A673 (cell line): ENCODE data around the gene PHACTR2. TPM values are rescaled to one million over a fixed set of nuclear protein-coding genes. Genes with fewer than 3 reads are reported as not detected.

Experiments used
- BruUV-seq: library from RNA; stranded (reverse); fragments of 400-500 nt; replicated peaks from 2 replicates; lab custom pipeline; 2021; lab: Mats Ljungman, UMichigan
- CTCF ChIA-PET: fragments of 300-600 bp; sonication (Branson Sonifier 250); formaldehyde crosslinking; loops from one replicate; lab custom pipeline; 2022; ENCODE audit warnings: antibody characterized with exemption; lab: Charles Lee
- POLR2A ChIA-PET: fragments of 300-600 bp; sonication (Branson Sonifier 250); formaldehyde crosslinking; loops from one replicate; lab custom pipeline; 2022; ENCODE audit warnings: antibody characterized with exemption; ENCODE audit not compliant: low non-redundant PET; lab: Charles Lee
- DNase-seq: peaks from one replicate; pipeline ENCODE4 v3.0.0-alpha.2; 2015; ENCODE audit warnings: low spot score
- H3K27ac ChIP-seq: fragments of 200-600 bp; sonication (generic); 2 replicates; pipeline ENCODE4 v1.5.1; 2016; ENCODE audit warnings: mixed run types, low read depth, mild to moderate bottlenecking, mixed read lengths, antibody characterized with exemption, low read length; ENCODE audit not compliant: poor library complexity, severe bottlenecking
- H3K27me3 ChIP-seq: fragments of 200-600 bp; sonication (generic); replicated peaks from 2 replicates; pipeline ENCODE4 v1.6.1; 2017; ENCODE audit warnings: mixed run types, low read depth, mild to moderate bottlenecking, mixed read lengths, antibody characterized with exemption, low read length; ENCODE audit not compliant: insufficient read depth, poor library complexity
- H3K36me3 ChIP-seq: fragments of 200-600 bp; sonication (generic); 2 replicates; pipeline ENCODE4 v1.6.1; 2016; ENCODE audit warnings: mixed run types, mild to moderate bottlenecking, mixed read lengths, antibody characterized with exemption, low read length; ENCODE audit not compliant: insufficient read depth, poor library complexity, severe bottlenecking
- H3K4me1 ChIP-seq: fragments of 200-600 bp; sonication (generic); 2 replicates; pipeline ENCODE4 v1.6.1; 2017; ENCODE audit warnings: mixed run types, mild to moderate bottlenecking, mixed read lengths, antibody characterized with exemption, low read length; ENCODE audit not compliant: insufficient read depth, poor library complexity, severe bottlenecking
- H3K4me3 ChIP-seq: fragments of 200-600 bp; sonication (generic); 2 replicates; pipeline ENCODE4 v1.5.1; 2016; ENCODE audit warnings: low read depth, mixed run types, mild to moderate bottlenecking, mixed read lengths, low read length; ENCODE audit not compliant: poor library complexity, severe bottlenecking
- H3K9me3 ChIP-seq: fragments of 200-600 bp; sonication (generic); 2 replicates; pipeline ENCODE4 v1.6.1; 2016; ENCODE audit warnings: mixed run types, low read depth, mild to moderate bottlenecking, mixed read lengths, antibody characterized with exemption, low read length; ENCODE audit not compliant: poor library complexity, severe bottlenecking
- EZH2 ChIP-seq: fragments of 200-600 bp; sonication (generic); IDR thresholded peaks from 2 replicates; pipeline ENCODE4 v1.6.1; 2017; ENCODE audit warnings: borderline replicate concordance, low read depth, mild to moderate bottlenecking, mixed read lengths, antibody characterized with exemption, low read length; ENCODE audit not compliant: poor library complexity, severe bottlenecking
- intact Hi-C: fragments of 100-400 bp; cut with micrococcal nuclease; formaldehyde crosslinking; loops from one replicate; pipeline ENCODE4 v1.10.0; 2022; ENCODE audit not compliant: unreplicated experiment
- total RNA-seq: library from RNA; stranded (reverse); gene quantifications from 2 replicates; pipeline ENCODE4 v1.2.3, GENCODE V29; 2021
- TF ChIP-seq, protein P1 (sequence below): fragments of 300-800, 200-600 bp; sonication (generic); conservative IDR thresholded peaks from 2 replicates; pipeline ENCODE4 v1.5.1; 2017; ENCODE audit warnings: low read depth, mild to moderate bottlenecking, antibody characterized with exemption, low read length, moderate library complexity, mixed read lengths

The PHACTR2 gene
- total RNA-seq, 1 experiment from 2014 or later = 2.4 TPM

DNA sequence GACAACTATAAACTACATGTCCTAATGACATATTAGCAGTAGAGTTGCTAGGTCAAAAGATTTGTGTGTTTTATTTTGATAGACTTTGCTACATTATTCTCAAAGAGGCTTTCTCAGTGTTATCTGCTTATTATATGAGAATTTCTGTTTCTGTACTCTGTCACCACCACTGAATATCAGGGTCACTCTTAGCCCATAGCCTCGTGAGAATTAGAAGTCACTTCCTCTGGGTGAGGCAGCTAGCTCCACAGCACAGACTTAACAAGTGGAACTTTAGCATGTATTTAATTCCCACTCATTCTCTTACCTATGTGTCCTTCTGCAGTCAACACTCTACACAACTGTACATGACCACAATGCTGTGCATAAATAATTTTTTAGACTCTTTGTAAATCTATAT, 6.7 kb downstream of the PHACTR2 start:
- no peak overlapping the region for H3K27ac ChIP-seq
- ChIA-PET CTCF (no interaction called here), POLR2A (no interaction called here)
- BruUV-seq = no TSS peak
- H3K36me3 ChIP-seq = no peaks in the 10 kb centered on the region
- TF ChIP-seq, protein P1, sequence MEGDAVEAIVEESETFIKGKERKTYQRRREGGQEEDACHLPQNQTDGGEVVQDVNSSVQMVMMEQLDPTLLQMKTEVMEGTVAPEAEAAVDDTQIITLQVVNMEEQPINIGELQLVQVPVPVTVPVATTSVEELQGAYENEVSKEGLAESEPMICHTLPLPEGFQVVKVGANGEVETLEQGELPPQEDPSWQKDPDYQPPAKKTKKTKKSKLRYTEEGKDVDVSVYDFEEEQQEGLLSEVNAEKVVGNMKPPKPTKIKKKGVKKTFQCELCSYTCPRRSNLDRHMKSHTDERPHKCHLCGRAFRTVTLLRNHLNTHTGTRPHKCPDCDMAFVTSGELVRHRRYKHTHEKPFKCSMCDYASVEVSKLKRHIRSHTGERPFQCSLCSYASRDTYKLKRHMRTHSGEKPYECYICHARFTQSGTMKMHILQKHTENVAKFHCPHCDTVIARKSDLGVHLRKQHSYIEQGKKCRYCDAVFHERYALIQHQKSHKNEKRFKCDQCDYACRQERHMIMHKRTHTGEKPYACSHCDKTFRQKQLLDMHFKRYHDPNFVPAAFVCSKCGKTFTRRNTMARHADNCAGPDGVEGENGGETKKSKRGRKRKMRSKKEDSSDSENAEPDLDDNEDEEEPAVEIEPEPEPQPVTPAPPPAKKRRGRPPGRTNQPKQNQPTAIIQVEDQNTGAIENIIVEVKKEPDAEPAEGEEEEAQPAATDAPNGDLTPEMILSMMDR = no peak
- no peak for TF ChIP-seq EZH2
- no peak overlapping the region for H3K4me3 ChIP-seq
- no peaks in the 10 kb centered on the region for H3K9me3 ChIP-seq
- H3K27me3 ChIP-seq = peaks cover 27% of the 10 kb centered on the region
- intact Hi-C loops = no loop called here
- no peak for DNase-seq
- H3K4me1 ChIP-seq = no peaks in the 10 kb centered on the region

DNA sequence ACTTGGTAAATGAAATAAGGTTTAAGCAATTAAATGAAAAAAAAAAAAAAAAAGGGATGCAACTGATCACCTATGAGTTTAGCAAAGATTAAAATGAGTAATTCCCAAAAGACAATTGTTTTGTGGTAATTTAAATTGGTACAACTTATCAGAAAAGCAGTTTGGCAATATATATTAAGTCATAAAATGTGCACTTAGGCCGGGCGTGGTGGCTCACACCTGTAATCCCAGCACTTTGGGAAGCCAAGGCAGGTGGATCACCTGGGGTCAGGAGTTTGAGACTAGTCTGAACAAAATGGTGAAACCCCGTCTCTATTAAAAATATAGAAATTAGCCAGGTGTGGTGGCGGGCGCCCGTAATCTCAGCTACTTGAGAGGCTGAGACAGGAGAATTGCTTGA, 7.9 kb downstream of the PHACTR2 start:
- H3K4me1 ChIP-seq = no peaks in the 10 kb centered on the region
- no TSS peak for BruUV-seq
- no peaks in the 10 kb centered on the region for H3K9me3 ChIP-seq
- ChIA-PET POLR2A (no interaction called here), CTCF (no interaction called here)
- intact Hi-C loops = no loop called here
- TF ChIP-seq, protein P1 = no peak
- no peak for TF ChIP-seq EZH2
- H3K4me3 ChIP-seq = no peak overlapping the region
- H3K27me3 ChIP-seq = peaks cover 15% of the 10 kb centered on the region
- H3K27ac ChIP-seq = no peak overlapping the region
- no peaks in the 10 kb centered on the region for H3K36me3 ChIP-seq
- no peak for DNase-seq

DNA sequence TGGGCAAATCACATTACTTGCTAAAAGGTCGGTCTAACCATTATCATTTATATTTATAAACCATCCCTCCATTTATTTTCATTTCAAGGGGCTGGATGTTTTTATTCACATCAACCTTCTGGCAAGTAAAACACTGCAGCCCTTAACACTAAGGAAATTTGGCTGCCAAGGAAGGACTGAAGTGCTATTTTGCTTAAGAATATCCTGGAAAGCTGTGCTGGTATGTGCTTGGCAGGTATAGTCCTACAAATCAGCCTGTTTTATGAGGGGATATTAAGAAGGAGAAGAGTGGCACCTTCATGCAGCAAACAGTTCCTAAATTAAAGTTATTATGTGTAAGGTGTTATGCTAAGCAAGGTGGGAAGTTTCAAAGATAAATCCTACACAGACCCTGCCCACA, 9.8 kb downstream of the PHACTR2 start:
- POLR2A ChIA-PET = no interaction called here
- Histone ChIP-seq H3K4me3 (no peak overlapping the region), H3K4me1 (no peaks in the 10 kb centered on the region), H3K27ac (no peak overlapping the region), H3K27me3 (peaks cover 2% of the 10 kb centered on the region), H3K36me3 (no peaks in the 10 kb centered on the region), H3K9me3 (no peaks in the 10 kb centered on the region)
- CTCF ChIA-PET = no interaction called here
- TF ChIP-seq EZH2 = no peak
- TF ChIP-seq, protein P1 = no peak
- no peak for DNase-seq
- no TSS peak for BruUV-seq
- intact Hi-C loops = no loop called here
